ENCODE measurements around the gene DNAJB2. TPM values are rescaled to one million over a fixed set of nuclear protein-coding genes. Genes with fewer than 3 reads are reported as not detected.

The DNAJB2 gene
- total RNA-seq, 1 donor from 2014 or later: 49.8 TPM

GRCh38 chr2:219290381-219291171, 11.4 kb downstream of the DNAJB2 start:
- no peak overlapping the region for H3K27ac Mint-ChIP-seq
- peaks cover 10% of the 10 kb centered on the region for H3K4me1 Mint-ChIP-seq (ENCODE audit: low read depth)
- DNase-seq (ENCODE audit: low spot score): no peak
- no peaks in the 10 kb centered on the region for H3K27me3 Mint-ChIP-seq (ENCODE audit: low read depth)
- peaks cover 7% of the 10 kb centered on the region for H3K36me3 Mint-ChIP-seq (ENCODE audit: low read depth)
- no peak overlapping the region for H3K4me3 Mint-ChIP-seq (ENCODE audit: low read depth)
- no peaks in the 10 kb centered on the region for H3K9me3 Mint-ChIP-seq
- intact Hi-C loops (cut with micrococcal nuclease): no loop called here

DNA sequence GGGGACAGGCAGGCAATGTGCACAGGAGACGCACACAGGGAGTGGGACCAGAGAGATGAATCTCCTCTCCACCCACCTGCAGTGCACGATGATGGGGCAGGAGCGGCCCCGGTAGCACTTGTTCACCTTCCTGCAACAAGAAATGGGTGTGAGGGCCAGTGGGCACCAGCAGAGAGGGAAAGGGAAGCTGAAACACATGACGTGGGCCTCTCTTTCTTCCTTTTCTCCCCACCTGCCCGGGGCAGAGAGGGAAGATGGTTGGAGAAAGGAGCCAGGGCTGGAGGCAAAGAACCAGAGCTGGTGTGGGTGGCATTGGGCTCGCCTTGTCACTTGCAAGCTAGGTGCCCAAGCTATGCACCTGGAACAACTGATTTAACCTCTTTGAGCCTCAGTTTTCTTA, 12.2 kb downstream of the DNAJB2 start:
- Mint-ChIP-seq H3K9me3 (no peaks in the 10 kb centered on the region), H3K4me3 (ENCODE audit: low read depth) (no peak overlapping the region), H3K4me1 (ENCODE audit: low read depth) (peaks cover 10% of the 10 kb centered on the region), H3K36me3 (ENCODE audit: low read depth) (peaks cover 3% of the 10 kb centered on the region), H3K27ac (no peak overlapping the region), H3K27me3 (ENCODE audit: low read depth) (peaks cover 1% of the 10 kb centered on the region)
- intact Hi-C loops (cut with micrococcal nuclease): no loop called here
- DNase-seq (ENCODE audit: low spot score): no peak

GRCh38 chr2:219291910-219292490, 12.8 kb downstream of the DNAJB2 start:
- Mint-ChIP-seq H3K27me3 (ENCODE audit: low read depth) (peaks cover 1% of the 10 kb centered on the region), H3K4me1 (ENCODE audit: low read depth) (peaks cover 10% of the 10 kb centered on the region), H3K36me3 (ENCODE audit: low read depth) (no peaks in the 10 kb centered on the region), H3K27ac (no peak overlapping the region), H3K4me3 (ENCODE audit: low read depth) (no peak overlapping the region), H3K9me3 (no peaks in the 10 kb centered on the region)
- intact Hi-C loops (cut with micrococcal nuclease): no loop called here
- no peak for DNase-seq (ENCODE audit: low spot score)

- intact Hi-C loops (cut with micrococcal nuclease): no loop called here
- peaks cover 1% of the 10 kb centered on the region for H3K27me3 Mint-ChIP-seq (ENCODE audit: low read depth)
- no peaks in the 10 kb centered on the region for H3K9me3 Mint-ChIP-seq
- H3K4me3 Mint-ChIP-seq (ENCODE audit: low read depth): no peak overlapping the region
- H3K4me1 Mint-ChIP-seq (ENCODE audit: low read depth): peaks cover 10% of the 10 kb centered on the region
- DNase-seq (ENCODE audit: low spot score): no peak
- H3K36me3 Mint-ChIP-seq (ENCODE audit: low read depth): no peaks in the 10 kb centered on the region
- H3K27ac Mint-ChIP-seq: no peak overlapping the region
Observed at GRCh38 chr2:219292616-219293015, 13.4 kb downstream of the DNAJB2 start.

GRCh38 chr2:219293736-219294231, 14.6 kb downstream of the DNAJB2 start:
- Mint-ChIP-seq H3K27me3 (ENCODE audit: low read depth) (peaks cover 1% of the 10 kb centered on the region), H3K4me3 (ENCODE audit: low read depth) (peak overlapping the region; percentile 79), H3K4me1 (ENCODE audit: low read depth) (peaks cover 11% of the 10 kb centered on the region), H3K9me3 (no peaks in the 10 kb centered on the region), H3K36me3 (ENCODE audit: low read depth) (no peaks in the 10 kb centered on the region), H3K27ac (peak overlapping the region; percentile 87)
- DNase-seq (ENCODE audit: low spot score): no peak
- intact Hi-C loops (cut with micrococcal nuclease): loop anchor here (1.0 to 2.0 kb wide), 2 partner anchors 14 to 41 kb away; partner anchors contain the start of genes DNAJB2, TUBA4A and TUBA4B

- Mint-ChIP-seq H3K4me3 (ENCODE audit: low read depth) (peak overlapping the region; percentile 79), H3K9me3 (no peaks in the 10 kb centered on the region), H3K36me3 (ENCODE audit: low read depth) (no peaks in the 10 kb centered on the region), H3K4me1 (ENCODE audit: low read depth) (peaks cover 11% of the 10 kb centered on the region), H3K27ac (peak overlapping the region; percentile 87), H3K27me3 (ENCODE audit: low read depth) (peaks cover 1% of the 10 kb centered on the region)
- peak; percentile 85 for DNase-seq (ENCODE audit: low spot score)
- intact Hi-C loops (cut with micrococcal nuclease): loop anchor here (1.0 to 5.0 kb wide), 5 partner anchors 15 to 237 kb away; partner anchors contain the start of genes ANKZF1, ATG9A, CNPPD1 and DNAJB2
Observed at GRCh38 chr2:219294356-219295351, 15.5 kb downstream of the DNAJB2 start.

- H3K27me3 Mint-ChIP-seq (ENCODE audit: low read depth): peaks cover 3% of the 10 kb centered on the region
- no peak overlapping the region for H3K27ac Mint-ChIP-seq
- intact Hi-C loops (cut with micrococcal nuclease): loop anchor here (5.0 kb wide), 1 partner anchor 239 kb away; no protein-coding TSS in a partner anchor
- H3K4me3 Mint-ChIP-seq (ENCODE audit: low read depth): no peak overlapping the region
- no peaks in the 10 kb centered on the region for H3K9me3 Mint-ChIP-seq
- no peak for DNase-seq (ENCODE audit: low spot score)
- H3K36me3 Mint-ChIP-seq (ENCODE audit: low read depth): no peaks in the 10 kb centered on the region
- peaks cover 11% of the 10 kb centered on the region for H3K4me1 Mint-ChIP-seq (ENCODE audit: low read depth)
Observed at GRCh38 chr2:219296142-219296541, 17.0 kb downstream of the DNAJB2 start.

- intact Hi-C loops (cut with micrococcal nuclease): loop anchor here (5.0 kb wide), 1 partner anchor 240 kb away; no protein-coding TSS in a partner anchor
- Mint-ChIP-seq H3K36me3 (ENCODE audit: low read depth) (no peaks in the 10 kb centered on the region), H3K4me1 (ENCODE audit: low read depth) (peaks cover 11% of the 10 kb centered on the region), H3K4me3 (ENCODE audit: low read depth) (no peak overlapping the region), H3K27me3 (ENCODE audit: low read depth) (peaks cover 8% of the 10 kb centered on the region), H3K9me3 (no peaks in the 10 kb centered on the region), H3K27ac (no peak overlapping the region)
- no peak for DNase-seq (ENCODE audit: low spot score)
Observed at GRCh38 chr2:219296631-219297391, 17.6 kb downstream of the DNAJB2 start.

- Mint-ChIP-seq H3K27me3 (ENCODE audit: low read depth) (peaks cover 11% of the 10 kb centered on the region), H3K4me3 (ENCODE audit: low read depth) (no peak overlapping the region), H3K9me3 (no peaks in the 10 kb centered on the region), H3K27ac (no peak overlapping the region), H3K4me1 (ENCODE audit: low read depth) (peaks cover 11% of the 10 kb centered on the region), H3K36me3 (ENCODE audit: low read depth) (no peaks in the 10 kb centered on the region)
- DNase-seq (ENCODE audit: low spot score): no peak
- intact Hi-C loops (cut with micrococcal nuclease): loop anchor here (1.0 to 5.0 kb wide), 3 partner anchors 19 to 241 kb away; partner anchors contain the start of genes DNAJB2 and NHEJ1
Observed at GRCh38 chr2:219297766-219298456, 18.7 kb downstream of the DNAJB2 start.

- DNase-seq (ENCODE audit: low spot score): peak; percentile 79
- intact Hi-C loops (cut with micrococcal nuclease): loop anchor here (1.0 to 5.0 kb wide), 3 partner anchors 20 to 242 kb away; partner anchors contain the start of genes DNAJB2 and NHEJ1
- Mint-ChIP-seq H3K4me1 (ENCODE audit: low read depth) (peaks cover 11% of the 10 kb centered on the region), H3K36me3 (ENCODE audit: low read depth) (no peaks in the 10 kb centered on the region), H3K4me3 (ENCODE audit: low read depth) (peak overlapping the region; percentile 28), H3K27me3 (ENCODE audit: low read depth) (peaks cover 11% of the 10 kb centered on the region), H3K27ac (no peak overlapping the region), H3K9me3 (no peaks in the 10 kb centered on the region)
Observed at GRCh38 chr2:219298759-219299371, 19.7 kb downstream of the DNAJB2 start.

DNA sequence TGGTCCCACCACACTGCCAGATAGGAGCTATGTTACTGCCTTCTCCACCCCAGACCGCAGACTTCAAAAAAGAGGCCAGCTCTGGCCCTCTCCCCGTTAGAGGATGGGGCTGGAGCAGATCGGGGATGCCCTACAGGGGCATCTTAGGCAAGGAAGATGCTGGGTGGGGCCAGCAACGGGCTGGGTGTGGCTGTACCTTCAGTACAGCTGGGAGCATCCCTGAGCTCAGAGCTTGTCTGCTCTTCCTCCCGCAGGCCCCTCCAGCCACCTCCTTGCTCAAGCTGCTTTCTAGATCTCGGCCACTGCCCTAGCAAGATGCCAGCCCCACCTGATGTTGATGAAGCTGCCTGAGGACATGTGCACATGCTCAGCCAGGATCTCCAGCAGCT, 20.2 kb downstream of the DNAJB2 start:
- DNase-seq (ENCODE audit: low spot score): no peak
- Mint-ChIP-seq H3K27ac (no peak overlapping the region), H3K27me3 (ENCODE audit: low read depth) (peaks cover 14% of the 10 kb centered on the region), H3K4me3 (ENCODE audit: low read depth) (peak overlapping the region; percentile 28), H3K4me1 (ENCODE audit: low read depth) (peaks cover 6% of the 10 kb centered on the region), H3K9me3 (no peaks in the 10 kb centered on the region), H3K36me3 (ENCODE audit: low read depth) (no peaks in the 10 kb centered on the region)
- intact Hi-C loops (cut with micrococcal nuclease): loop anchor here (5.0 kb wide), 1 partner anchor 242 kb away; no protein-coding TSS in a partner anchor

Data from activated T-helper 2 cell treated with anti-CD3 and anti-CD28 coated beads, Interferon-gamma antibody, Interleukin-2, Interleukin-4, amounts not matched to agents 10 μg/mL and 5 μg/mL and 100 μg/mL, durations not matched to agents 14 hours and 24 hours and 36 hours (primary cell).